GM18951 (cell line): ENCODE data around the gene SLC6A18.

Experiments
- POLR2A ChIP-seq: IDR thresholded peaks from 4 replicates; pipeline ENCODE4 v1.6.1; 2011; ENCODE audit warnings: mild to moderate bottlenecking; ENCODE audit not compliant: insufficient read length, insufficient read depth; ENCODE audit errors: extremely low read depth
- in situ Hi-C: fragments of 300-500 bp; cut with MboI; formaldehyde crosslinking; loops from one replicate; pipeline ENCODE4 v1.12.0; 2022; ENCODE audit warnings: low sequenced_read_pairs, mixed read lengths, inconsistent platforms; ENCODE audit not compliant: unreplicated experiment

The SLC6A18 gene

GRCh38 chr5:1212271-1212670, 12.9 kb upstream of the SLC6A18 start:
- in situ Hi-C loops = no loop called here
- no peak for TF ChIP-seq POLR2A

- TF ChIP-seq POLR2A = no peak
- in situ Hi-C loops = no loop called here
Observed at GRCh38 chr5:1212881-1213280, 12.3 kb upstream of the SLC6A18 start.

DNA sequence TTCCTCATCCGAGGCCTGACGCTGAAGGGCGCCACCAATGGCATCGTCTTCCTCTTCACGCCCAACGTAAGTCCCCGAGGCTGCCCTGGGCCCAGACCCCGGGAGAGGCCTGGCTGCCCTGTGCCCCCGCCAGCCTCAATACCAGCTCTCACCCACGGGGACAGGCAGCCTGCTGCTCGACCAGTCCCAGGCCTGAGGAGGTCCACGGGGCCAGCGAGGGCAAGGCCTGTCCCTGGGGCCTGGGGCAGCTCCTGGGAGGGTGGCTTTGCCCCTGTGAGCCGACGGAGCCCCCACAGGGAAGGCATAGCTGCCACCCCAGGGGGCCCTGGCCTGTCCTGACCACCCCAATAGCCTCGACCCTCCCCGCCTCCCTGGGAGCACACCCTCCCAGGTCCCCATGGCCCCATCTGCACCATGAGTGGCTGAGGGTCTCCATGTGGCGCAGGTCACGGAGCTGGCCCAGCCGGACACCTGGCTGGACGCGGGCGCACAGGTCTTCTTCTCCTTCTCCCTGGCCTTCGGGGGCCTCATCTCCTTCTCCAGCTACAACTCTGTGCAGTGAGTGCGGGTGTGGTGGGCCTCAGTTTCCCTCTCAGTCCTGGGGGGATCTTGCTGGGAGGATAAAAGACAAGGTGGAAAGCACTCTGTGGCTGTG, 11.5 kb upstream of the SLC6A18 start:
- in situ Hi-C loops = no loop called here
- TF ChIP-seq POLR2A = no peak

- no peak for TF ChIP-seq POLR2A
- in situ Hi-C loops = no loop called here
Observed at GRCh38 chr5:1214163-1214935, 10.8 kb upstream of the SLC6A18 start.

DNA sequence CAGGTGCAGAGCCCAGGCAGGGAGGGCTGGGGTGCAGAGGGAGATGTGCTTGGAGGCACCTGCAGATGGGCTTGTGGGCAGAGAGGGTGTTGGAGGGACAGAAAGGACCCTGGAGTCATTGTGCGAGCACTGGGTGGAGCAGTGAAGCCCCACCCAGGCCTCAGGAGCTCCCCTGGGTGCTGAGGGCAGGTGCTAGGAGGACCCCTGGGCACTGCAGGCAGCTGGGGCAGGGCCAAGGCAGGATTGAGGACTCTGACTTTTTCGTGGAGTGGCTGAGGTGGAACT, 10.3 kb upstream of the SLC6A18 start:
- no peak for TF ChIP-seq POLR2A
- in situ Hi-C loops = no loop called here

DNA sequence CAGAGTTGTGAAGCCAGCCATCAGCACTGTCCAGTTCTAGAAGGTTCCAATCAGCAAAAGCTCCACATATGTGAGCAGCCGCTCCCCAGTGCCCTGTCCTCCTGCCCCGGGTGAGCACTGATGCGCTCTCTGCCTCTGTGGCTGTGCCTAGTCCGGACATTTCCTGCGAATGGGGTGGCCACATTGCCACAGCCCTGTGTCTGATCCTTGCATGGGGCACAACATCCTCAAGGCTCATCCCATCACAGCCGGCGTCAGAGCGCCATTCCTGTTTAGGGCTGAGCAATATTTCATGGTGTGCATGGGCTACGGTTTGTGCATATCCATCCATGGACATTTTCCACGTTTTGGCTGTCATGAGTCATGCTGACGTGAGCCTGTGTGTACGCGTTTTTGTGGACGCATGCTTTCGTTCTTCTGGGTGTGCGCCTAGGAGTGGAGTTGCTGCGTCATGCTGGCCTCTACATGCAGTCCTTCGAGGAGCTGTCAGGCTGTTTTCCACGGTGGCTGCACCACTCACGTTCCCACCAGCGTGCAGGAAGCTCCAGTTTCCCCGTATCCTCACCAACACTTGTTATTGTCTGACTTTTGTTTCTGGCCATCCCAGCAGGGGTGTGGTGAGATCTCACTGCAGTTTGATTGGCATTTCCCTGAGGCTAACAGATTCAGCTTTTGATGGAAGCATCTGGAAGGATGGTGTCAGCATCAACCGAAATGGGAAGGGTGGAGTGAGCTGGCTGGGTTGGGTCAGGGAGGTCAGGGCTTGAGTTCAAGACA, 9.7 kb upstream of the SLC6A18 start:
- in situ Hi-C loops = no loop called here
- TF ChIP-seq POLR2A = no peak

DNA sequence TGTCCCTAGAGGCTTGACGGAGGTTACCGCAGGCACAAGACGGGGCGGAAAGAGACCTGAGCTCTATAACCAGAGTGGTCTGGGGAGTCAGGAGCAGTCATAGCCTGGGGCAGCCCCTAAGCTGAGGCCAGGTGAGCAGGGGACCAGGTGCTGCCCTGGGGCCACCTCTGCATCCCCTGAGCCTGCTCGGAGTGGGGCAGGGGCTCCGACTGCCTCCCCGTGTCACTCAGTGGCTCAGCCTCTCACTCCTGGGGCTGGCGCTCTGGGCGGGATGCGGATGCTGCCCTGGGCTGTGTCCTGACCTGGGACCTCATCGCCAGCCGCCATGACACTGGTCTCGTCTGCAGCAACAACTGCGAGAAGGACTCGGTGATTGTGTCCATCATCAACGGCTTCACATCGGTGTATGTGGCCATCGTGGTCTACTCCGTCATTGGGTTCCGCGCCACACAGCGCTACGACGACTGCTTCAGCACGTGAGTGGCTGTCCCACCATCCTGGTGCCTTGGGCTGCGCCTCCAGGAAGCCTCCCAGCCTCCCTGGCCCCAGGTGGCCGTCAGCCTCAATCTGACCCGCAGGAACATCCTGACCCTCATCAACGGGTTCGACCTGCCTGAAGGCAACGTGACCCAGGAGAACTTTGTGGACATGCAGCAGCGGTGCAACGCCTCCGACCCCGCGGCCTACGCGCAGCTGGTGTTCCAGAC, 8.8 kb upstream of the SLC6A18 start:
- no peak for TF ChIP-seq POLR2A
- in situ Hi-C loops = no loop called here

DNA sequence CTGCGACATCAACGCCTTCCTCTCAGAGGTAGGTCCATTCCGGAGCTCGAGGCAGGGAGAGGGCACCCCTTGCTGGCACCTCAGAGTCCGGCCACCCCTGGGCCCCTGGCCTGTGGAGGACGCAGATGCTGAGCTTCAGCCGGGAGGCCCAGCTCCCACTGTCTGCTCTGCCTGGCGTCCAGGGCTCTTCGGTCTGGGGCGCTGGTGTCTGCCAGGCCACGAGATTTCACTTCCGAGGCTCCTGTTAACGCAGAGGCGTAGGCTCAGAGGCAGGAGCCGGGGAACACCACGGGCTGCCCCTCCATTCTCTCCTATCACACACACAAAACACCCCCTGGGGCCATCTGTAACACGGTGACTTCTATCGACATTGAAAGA, 8.3 kb upstream of the SLC6A18 start:
- TF ChIP-seq POLR2A = no peak
- in situ Hi-C loops = no loop called here

GRCh38 chr5:1217596-1218206, 7.5 kb upstream of the SLC6A18 start:
- TF ChIP-seq POLR2A = no peak
- in situ Hi-C loops = no loop called here

DNA sequence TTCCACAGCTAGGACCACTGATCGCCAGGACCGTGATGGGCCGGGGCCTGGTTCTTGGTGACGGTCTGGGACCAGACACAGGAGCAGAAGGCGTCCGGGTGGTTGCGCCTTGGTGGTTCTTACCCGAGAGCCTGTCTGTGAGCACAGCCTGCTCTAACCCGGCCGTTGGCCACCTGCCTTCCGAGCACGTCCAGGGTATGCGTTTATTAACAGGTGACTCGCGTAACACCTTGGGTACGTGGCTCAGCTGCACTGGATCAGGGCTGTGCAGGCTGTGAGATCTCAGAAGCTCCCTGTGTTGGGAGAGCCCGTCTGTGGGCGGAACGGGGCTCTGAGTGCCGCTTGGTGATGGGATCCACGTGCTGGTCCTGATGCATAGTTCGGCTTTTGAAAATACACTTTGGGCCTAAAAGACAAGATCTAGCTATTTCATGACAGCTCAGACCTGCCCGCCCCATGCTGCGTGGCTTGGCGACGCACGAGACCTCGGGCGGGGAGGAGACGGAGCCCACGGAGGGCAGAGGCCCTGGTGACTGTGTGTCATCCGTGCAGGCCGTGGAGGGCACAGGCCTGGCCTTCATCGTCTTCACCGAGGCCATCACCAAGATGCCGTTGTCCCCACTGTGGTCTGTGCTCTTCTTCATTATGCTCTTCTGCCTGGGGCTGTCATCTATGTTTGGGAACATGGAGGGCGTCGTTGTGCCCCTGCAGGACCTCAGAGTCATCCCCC, 6.7 kb upstream of the SLC6A18 start:
- in situ Hi-C loops = no loop called here
- TF ChIP-seq POLR2A = no peak

- in situ Hi-C loops = no loop called here
- TF ChIP-seq POLR2A = no peak
Observed at GRCh38 chr5:1219098-1219767, 5.9 kb upstream of the SLC6A18 start.

GRCh38 chr5:1219768-1220100, 5.4 kb upstream of the SLC6A18 start:
- TF ChIP-seq POLR2A = no peak
- in situ Hi-C loops = no loop called here
